ENCODE results near the gene KLRD1.
"Not testable (repeated sequence)": the region's sequence is repeated elsewhere in the genome, so short reads cannot be mapped to it uniquely, and the experiment has no call there.

The KLRD1 gene

DNA sequence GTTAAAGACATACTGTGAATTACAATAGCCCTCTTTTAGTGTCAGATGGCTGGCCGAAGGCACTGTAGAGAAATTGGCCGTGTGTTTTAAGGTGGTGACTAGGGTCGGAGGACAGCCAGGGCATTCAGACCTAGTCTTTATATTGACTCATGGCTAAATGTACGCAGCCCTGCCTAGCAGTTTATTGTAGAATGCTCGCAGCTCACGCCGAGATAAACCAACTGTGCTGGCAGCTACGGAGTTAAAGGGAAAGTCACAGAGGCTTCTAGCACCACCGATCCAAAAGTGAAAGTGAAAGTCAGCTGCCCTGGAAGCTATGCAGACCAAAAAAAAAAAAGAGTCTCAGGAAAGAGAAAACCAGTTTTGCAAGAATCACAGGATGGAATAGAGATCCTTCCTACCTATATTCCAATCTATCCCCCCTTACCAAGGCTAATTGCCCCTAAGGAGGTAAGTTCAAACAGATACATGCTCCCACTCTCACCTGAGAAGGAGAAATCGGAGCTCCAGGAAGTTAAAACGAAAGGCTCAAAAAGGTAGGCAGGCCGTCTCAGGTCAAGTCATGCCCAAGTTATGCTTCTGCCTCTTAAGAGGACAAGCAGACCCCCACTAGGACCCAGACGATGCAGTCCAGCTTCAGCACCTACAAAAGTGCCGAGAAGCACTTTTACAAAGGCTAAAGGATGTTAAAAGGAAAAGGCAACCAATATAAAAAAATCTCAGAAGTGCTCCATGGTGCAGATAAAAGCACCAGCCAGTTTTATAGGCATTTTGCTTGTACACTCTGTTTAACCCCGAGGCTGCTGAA, 57.3 kb downstream of the KLRD1 start:
- intact Hi-C loops (cut with DNase I) = loop anchor here (10.0 kb wide), 1 partner anchor 200 kb away; no protein-coding TSS in a partner anchor

DNA sequence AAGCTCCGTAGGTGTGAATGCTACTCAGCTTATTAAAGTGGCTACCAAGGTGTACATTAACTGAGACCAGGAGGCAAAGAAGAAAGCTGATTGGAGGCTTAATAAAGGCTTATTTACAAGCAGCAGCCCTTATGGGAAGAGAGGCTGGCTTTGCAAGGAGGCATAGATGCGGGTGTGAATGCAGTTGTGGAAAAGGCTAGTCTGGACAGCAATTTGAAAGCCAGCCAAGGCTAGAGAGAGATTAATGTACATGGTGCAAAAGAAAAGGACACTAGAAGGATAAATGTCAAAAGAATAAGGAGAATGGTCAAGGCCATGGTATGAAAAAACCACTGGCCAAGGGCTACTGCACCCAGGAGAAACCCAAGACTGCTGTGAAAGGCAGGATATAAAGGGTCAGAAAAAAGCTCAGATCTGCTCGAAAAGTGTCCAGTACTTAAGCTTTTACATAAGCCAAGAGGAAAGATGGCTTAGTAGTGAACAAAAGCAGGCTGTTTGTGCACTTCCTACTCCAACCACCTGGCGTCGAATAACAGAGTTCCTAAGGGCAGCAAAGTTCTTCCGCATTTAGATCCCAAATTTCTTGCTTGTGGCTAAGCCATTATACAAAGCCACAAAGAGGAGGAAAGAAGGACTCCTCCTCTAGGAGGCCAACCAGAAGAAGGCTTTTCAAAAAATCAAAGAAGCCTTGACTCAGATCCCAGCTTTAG, 58.2 kb downstream of the KLRD1 start:
- intact Hi-C loops (cut with DNase I) = loop anchor here (10.0 kb wide), 1 partner anchor 199 kb away; no protein-coding TSS in a partner anchor
- DNase-seq = peak in 2 of 42 donors; percentile 16 to 60

More for the DNA sequence above, 57.3 kb downstream of the KLRD1 start:
- DNase-seq = peak in 40 of 42 donors; percentile 30 to 88 (median 65)

DNA sequence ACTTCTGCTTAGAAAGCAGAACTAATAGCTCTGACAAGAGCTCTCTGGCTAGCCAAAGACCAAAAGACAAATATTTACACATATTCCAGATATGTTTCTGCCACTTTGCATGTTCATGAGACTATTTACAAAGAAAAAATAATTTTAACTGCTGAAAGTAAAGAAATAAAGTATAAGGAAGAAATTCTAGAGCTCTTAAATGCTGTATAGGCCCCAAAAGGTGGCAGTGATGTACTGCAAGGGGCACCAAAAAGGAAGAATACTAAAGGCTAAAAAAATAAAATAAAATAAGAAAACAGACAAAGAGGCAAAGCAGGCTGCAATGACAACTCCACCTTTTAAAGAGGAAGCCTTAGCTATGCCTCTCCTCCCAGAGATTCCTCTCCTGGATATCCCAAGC, 59.2 kb downstream of the KLRD1 start:
- intact Hi-C loops (cut with DNase I) = loop anchor here (10.0 kb wide), 1 partner anchor 198 kb away; no protein-coding TSS in a partner anchor
- DNase-seq = no peak

DNA sequence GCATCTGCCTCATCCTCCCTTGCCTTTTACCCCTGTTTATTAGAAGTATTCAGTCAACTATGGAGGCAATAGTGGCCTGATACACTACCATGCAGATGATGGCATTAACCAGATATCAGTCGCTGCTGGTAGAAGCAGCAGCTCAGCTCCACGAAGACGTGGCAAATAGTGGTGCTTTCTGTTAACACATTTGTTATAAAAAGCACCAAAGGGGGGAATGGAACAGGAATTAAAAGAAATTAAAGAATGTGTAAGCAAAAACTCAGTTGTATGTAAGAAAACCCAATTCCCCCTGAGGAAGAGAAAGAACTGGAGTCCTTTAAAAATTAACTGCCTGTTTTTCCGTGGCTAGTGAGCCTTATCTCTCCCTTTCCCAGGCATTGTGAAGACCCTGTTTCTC, 60.0 kb downstream of the KLRD1 start:
- DNase-seq = not testable (repeated sequence)
- intact Hi-C loops (cut with DNase I) = loop anchor here (10.0 kb wide), 1 partner anchor 197 kb away; no protein-coding TSS in a partner anchor

DNA sequence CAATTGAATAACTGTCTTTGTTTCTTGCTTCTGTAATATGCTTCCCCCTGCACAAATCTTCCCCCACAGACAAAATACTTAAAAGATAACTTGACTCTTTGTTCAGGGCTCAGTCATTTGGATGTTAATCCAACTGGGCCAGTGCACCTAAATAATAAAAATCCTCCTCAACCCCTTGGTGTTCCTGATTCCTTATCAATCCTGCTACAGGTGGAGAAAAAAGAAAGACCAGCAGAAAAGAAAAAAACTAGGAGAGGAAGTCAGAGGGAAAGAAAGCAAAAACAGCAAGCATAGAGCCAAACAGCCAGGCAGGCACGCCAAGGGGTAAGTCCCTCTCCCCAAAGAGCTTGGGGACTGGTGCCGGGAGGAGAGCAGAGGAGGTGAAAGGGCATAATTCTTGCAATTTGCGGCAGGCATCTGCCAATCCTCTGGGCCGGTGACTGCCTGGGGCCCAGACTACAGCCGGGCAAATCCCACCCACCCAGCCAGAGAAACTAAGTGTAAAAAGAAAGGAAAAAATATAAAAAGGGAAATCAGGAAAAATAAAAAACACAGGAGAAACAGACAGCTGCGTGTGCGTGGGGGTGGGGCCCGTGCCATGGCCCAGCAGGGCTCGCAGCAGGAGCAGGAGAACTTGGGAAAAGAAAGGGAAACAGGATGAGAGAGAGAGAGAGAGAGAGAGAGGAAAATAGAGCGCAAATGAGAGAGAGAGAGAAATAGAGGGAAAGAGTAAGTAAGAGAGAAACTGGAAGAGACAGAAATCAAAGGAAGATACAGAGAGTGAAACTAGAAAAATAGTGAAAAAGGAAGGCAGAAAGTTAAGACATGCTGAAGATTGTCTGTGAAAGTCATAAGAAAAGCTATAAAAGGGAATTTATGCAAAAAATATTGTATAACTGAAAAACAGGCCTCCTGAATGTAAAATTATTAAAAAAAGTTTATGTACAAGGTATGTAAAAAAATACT, 60.8 kb downstream of the KLRD1 start:
- intact Hi-C loops (cut with DNase I) = loop anchor here (10.0 kb wide), 1 partner anchor 196 kb away; no protein-coding TSS in a partner anchor
- peak in 8 of 42 donors; percentile 17 to 57 (median 39) for DNase-seq

DNA sequence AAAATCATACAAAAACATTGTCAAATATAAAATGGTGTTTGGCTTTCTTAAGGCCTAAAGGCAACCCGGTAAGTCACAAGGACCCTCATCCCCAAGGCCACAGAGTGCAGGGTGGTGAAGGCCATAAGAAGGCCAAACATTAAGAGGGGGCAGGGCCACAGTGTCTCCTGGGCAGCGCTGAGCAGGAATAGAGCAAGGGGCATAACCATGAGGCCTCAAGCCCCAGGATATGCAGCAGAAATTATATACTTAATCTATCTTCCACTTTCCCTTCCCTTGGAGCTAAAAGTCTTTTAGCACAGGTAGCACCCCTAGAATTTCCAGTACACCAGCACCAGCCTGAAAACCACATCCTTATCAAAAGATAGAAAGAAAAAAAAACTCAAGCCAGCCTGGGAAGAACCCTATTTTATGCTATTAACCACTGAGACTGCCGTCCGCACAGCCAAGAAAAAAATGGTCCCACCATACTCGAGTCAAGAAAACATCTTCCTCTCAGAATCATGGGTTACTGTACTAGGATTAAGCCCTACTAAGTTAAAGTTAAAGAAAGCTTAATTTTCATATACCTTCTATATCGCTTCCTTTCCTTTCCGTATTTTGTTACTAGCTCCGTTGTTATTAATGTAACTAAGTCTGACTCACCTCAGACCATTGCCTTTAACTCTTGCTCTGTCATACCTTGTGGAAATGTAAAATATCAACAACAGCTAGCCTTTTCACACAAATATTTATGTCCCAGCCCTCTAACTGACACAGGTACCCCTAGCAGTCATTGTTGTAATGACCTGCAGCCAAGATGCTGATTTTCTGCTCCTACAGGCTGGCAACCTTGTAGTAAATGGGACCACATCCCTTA, 62.1 kb downstream of the KLRD1 start:
- intact Hi-C loops (cut with DNase I) = loop anchor here (10.0 kb wide), 1 partner anchor 195 kb away; no protein-coding TSS in a partner anchor
- DNase-seq = no peak

DNA sequence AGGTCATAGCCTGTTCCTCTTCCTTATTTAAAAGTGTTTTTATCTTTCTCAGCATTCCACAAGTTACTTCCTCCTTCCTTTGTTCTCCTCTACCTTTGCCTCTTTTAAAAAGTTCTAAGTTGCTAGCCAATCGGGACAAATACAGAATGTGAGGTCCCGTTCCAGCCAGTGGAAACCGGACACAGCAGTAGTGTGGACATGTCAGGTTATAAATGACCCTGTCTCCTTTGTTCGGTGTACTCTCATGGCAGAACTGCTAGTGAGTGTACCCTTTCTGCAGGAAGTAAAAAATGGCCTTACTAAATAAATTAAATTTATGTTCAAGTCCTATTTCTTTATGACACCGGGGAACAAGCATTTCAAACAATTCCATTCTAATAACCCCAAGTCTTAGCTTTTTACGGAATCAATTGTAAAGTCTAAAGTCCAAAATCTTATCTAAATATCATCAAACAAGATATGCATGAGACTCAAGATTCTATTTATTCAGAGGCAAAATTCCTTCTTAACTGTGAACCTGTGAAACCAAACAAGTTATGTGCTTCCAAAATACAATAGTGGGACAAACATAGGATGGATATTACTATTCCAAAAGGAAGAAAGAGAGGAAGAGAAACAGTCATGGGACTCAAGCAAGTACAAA, 64.3 kb downstream of the KLRD1 start:
- DNase-seq; intact Hi-C loops (cut with DNase I): not testable (repeated sequence)

DNA sequence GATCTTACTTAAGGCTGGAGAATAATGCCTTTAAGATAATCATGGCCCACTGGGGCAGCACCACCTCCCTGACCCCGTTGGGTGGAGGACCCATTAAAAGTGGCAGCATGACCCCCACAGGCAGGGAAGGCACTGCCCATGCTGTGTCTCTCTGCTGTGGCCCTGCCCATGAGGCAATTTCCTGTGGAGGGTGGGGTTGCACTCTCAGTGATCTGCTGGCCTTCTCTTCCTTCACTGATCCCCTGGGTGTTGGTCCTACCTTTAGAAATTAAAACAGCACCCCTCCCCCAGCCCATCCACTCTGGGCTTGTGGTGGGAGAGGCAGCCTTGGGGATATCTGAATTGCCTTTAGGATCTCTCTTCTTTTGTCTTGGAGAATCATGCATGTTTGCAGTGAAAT, 64.9 kb downstream of the KLRD1 start:
- DNase-seq = peak in 12 of 42 donors; percentile 26 to 76 (median 52)
- intact Hi-C loops (cut with DNase I) = no loop called here

DNA sequence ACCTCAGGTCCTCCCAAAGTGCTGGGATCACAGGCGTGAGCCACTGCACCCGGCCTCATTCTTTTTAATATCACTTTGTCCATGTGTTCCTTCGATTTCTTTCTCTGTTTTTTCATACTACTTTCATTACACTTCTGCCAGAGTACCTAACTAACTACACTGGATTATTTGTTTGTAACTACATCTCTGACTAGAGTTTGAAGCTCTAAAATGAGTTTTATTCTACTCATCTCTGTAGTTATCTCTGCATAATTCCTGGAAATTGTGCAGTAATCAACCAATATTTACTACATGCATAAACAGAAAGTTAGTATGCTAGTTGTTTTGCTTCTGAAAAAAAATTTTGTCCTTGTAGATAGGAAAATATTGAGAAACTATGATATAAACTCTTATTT, 67.0 kb downstream of the KLRD1 start:
- intact Hi-C loops (cut with DNase I) = no loop called here
- DNase-seq = no peak

DNA sequence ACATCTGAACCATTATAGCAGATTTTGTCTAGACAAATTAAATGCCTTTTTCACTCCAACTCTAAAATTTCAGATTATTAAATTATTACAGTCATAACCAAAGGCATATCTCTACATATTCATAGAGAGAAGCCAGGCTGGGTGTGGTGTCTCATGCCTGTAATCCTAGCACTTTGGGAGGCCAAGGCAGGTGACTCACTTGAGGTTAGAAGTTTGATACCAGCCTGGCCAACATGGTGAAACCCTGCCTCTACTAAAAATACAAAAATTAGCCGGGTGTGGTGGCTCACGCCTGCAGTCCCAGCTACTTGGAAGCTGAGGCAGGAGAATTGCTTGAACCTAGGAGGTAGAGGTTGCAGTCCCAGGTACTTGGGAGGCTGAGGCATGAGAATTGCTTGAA, 71.1 kb downstream of the KLRD1 start:
- intact Hi-C loops (cut with DNase I) = not testable (repeated sequence)

More for the DNA sequence above, 71.1 kb downstream of the KLRD1 start:
- DNase-seq = not testable (repeated sequence)
